Measurements from ENCODE around the gene FEN1.

Gene FEN1

GRCh38 chr11:61795459-61795858 lies 2.7 kb downstream of the FEN1 start:
- no peak for DNase-seq (ENCODE audit: low read depth)

- DNase-seq (ENCODE audit: low read depth): no peak
These were observed 3.3 kb downstream of the FEN1 start for GRCh38 chr11:61795876-61796526.

- DNase-seq (ENCODE audit: low read depth): peak; percentile 38
These were observed 4.7 kb downstream of the FEN1 start for GRCh38 chr11:61797263-61797944.

- DNase-seq (ENCODE audit: low read depth): no peak
These were observed 7.1 kb downstream of the FEN1 start for GRCh38 chr11:61799665-61800284.

GRCh38 chr11:61800331-61801281 lies 7.9 kb downstream of the FEN1 start:
- no peak for DNase-seq (ENCODE audit: low read depth)

- DNase-seq (ENCODE audit: low read depth): no peak
These were observed 9.9 kb downstream of the FEN1 start for GRCh38 chr11:61802605-61803004.

GRCh38 chr11:61803889-61804647 lies 11.4 kb downstream of the FEN1 start:
- DNase-seq (ENCODE audit: low read depth): no peak

- DNase-seq (ENCODE audit: low read depth): no peak
These were observed 12.4 kb downstream of the FEN1 start for GRCh38 chr11:61805146-61805545.

- DNase-seq (ENCODE audit: low read depth): no peak
These were observed 14.1 kb downstream of the FEN1 start for GRCh38 chr11:61806785-61807184.

GRCh38 chr11:61810671-61811175 lies 18.0 kb downstream of the FEN1 start:
- DNase-seq (ENCODE audit: low read depth): no peak

GRCh38 chr11:61811831-61812230 lies 19.1 kb downstream of the FEN1 start:
- DNase-seq (ENCODE audit: low read depth): no peak

GRCh38 chr11:61812736-61813411 lies 20.2 kb downstream of the FEN1 start:
- no peak for DNase-seq (ENCODE audit: low read depth)

GRCh38 chr11:61814247-61814957 lies 21.7 kb downstream of the FEN1 start:
- DNase-seq (ENCODE audit: low read depth): no peak

GRCh38 chr11:61814958-61815789 lies 22.5 kb downstream of the FEN1 start:
- DNase-seq (ENCODE audit: low read depth): peak; percentile 36

- DNase-seq (ENCODE audit: low read depth): no peak
These were observed 23.4 kb downstream of the FEN1 start for GRCh38 chr11:61815790-61816735.

GRCh38 chr11:61816736-61817455 lies 24.2 kb downstream of the FEN1 start, which contains the start of gene FADS1:
FADS1 (minus strand) TSS chr11:61817003; CDS start chr11:61816929, 74 bp downstream.
- peak; percentile 67 for DNase-seq (ENCODE audit: low read depth)

All from stimulated activated CD8-positive, alpha-beta memory T cell treated with anti-CD3 and anti-CD28 coated beads, Interleukin-4, amount 100 ng/mL, for 24 hours (primary cell).